ENCODE results near the gene CYB5R2.

DNA sequence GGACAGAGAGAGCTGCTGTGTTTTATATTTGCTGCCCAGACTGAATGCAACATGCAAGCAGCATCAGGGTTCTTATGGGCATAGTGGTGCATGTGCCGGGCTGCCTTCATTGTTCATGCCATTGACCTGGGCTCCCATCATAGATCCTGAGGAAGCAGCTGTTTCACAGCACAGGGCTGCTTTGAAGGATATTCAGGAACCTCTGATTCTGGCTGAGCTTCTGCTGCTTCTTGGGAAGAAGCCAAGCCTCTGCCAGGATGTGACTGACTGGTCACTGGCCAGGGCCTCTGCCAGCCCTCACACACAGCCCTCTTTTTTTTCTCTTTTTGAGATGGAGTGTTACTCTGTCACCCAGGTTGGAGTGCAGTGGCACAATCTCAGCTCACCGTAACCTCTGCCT lies 43.3 kb downstream of the CYB5R2 start:
- no peak for TF ChIP-seq EP300 (IDR thresholded peaks at IDR 0.05)
- TF ChIP-seq POLR2A (IDR thresholded peaks at IDR 0.05): no peak
- TF ChIP-seq CTCF (IDR thresholded peaks at IDR 0.05): no peak
